ENCODE data around the gene ABLIM3. TPM values are rescaled to one million over a fixed set of nuclear protein-coding genes. Genes with fewer than 3 reads are reported as not detected.

Gene ABLIM3
- total and polyA plus RNA-seq, 9 of the 15 experiments (the other 6 are each of a cell fraction or from before 2014, with no cell fraction given) = 0.03 to 0.38 (median 0.11) TPM

GRCh38 chr5:149127394-149127955 lies 13.8 kb upstream of the ABLIM3 start:
- intact Hi-C loops (cut with micrococcal nuclease) (no loop called here), in situ Hi-C loops (cut with MboI) (loop anchor here (25.0 kb wide), 1 partner anchor 435 kb away; the partner anchor contains the start of gene CSNK1A1)
- ChIA-PET CTCF (ENCODE audit: low intra/inter-chr PET ratio) (interaction anchor here (1.0 kb wide), 1 partner anchor 386 kb away, joined by 3 read pairs; no protein-coding TSS in a partner anchor), POLR2A (no interaction called here)
- H3K27me3 ChIP-seq (ENCODE audit: control insufficient read depth in 2 of 2, insufficient read depth in 2 of 2, low read length in 2 of 2) = peaks cover 6 to 27% of the 10 kb centered on the region in 2 experiments; a peak in 4 of 5 replicates
- WGBS (ENCODE audit: insufficient coverage, low coverage, missing lambda C conversion rate) = 0% methylated on average over 3 of the region's 3 CpGs
- no peak overlapping the region for H3K4me2 ChIP-seq (ENCODE audit: insufficient read depth, low read length)
- H3K9me3 ChIP-seq (replicated peaks; ENCODE audit: control insufficient read depth, insufficient read depth, low read depth, low read length) = no peaks in the 10 kb centered on the region
- ATAC-seq = no peak
- no peak overlapping the region for H3K4me3 ChIP-seq
- H3K9ac ChIP-seq (ENCODE audit: insufficient read depth in 1 of 2, low read depth in 2 of 2, low read length in 2 of 2) = no peak overlapping the region
- no peak for FAIRE-seq
- H3K4me1 ChIP-seq (replicated peaks in 1 of 2; ENCODE audit: control insufficient read depth in 2 of 2, insufficient read depth in 2 of 2, low read length in 2 of 2) = no peaks in the 10 kb centered on the region
- TF ChIP-seq CREB5 (CRISPR knock-in tag; IDR thresholded peaks at IDR 0.05) = no peak
- no peak for TF ChIP-seq U2AF1 (optimal IDR thresholded peaks at IDR 0.05; ENCODE audit: low read depth, low read length)
- no peak for TF ChIP-seq ZNF511 (CRISPR knock-in tag; IDR thresholded peaks at IDR 0.05)
- no peak for TF ChIP-seq BDP1 (IDR thresholded peaks at IDR 0.05; ENCODE audit: insufficient read depth, insufficient read length)
- no peak for TF ChIP-seq EHMT2 (IDR thresholded peaks at IDR 0.05)
- no peak for TF ChIP-seq ZNF717 (CRISPR knock-in tag; IDR thresholded peaks at IDR 0.05)
- TF ChIP-seq ZNF584 (CRISPR knock-in tag; IDR thresholded peaks at IDR 0.05; ENCODE audit: low read depth) = no peak
- TF ChIP-seq JUNB (CRISPR knock-in tag; conservative IDR thresholded peaks at IDR 0.05) = no peak
- no peaks in the 10 kb centered on the region for H3K79me2 ChIP-seq (ENCODE audit: control insufficient read depth, insufficient read depth, low read length)
- H3K9me1 ChIP-seq (ENCODE audit: control insufficient read depth, insufficient read depth, low read length) = no peaks in the 10 kb centered on the region
- no peaks in the 10 kb centered on the region for H3K36me3 ChIP-seq (ENCODE audit: control insufficient read depth, insufficient read depth, low read length)
- H4K20me1 ChIP-seq (replicated peaks; ENCODE audit: control insufficient read depth, insufficient read depth, low read length) = no peaks in the 10 kb centered on the region
- no peak overlapping the region for H2AFZ ChIP-seq (ENCODE audit: low read depth, low read length)
- no peak overlapping the region for H3K27ac ChIP-seq (ENCODE audit: extremely low read depth, low read depth, low read length)
- no peak for DNase-seq (ENCODE audit: extremely low read depth in 1 of 4, low spot score in 3 of 4)
- BruUV-seq (replicated peaks) = no TSS peak

Data from K562 (cell line).